Stimulated activated CD4-positive, alpha-beta T cell treated with anti-CD3 and anti-CD28 coated beads, Interleukin-1b, Interleukin-23, amount 100 ng/mL, for 1 hour (primary cell): ENCODE measurements around the gene FBXL7.

Experiments used
- DNase-seq, 2 donors: peaks; one replicate each; pipeline ENCODE4 v3.0.0-alpha.2; 2020; ENCODE audit warnings: low read depth in 2 of 2

Gene FBXL7

DNA sequence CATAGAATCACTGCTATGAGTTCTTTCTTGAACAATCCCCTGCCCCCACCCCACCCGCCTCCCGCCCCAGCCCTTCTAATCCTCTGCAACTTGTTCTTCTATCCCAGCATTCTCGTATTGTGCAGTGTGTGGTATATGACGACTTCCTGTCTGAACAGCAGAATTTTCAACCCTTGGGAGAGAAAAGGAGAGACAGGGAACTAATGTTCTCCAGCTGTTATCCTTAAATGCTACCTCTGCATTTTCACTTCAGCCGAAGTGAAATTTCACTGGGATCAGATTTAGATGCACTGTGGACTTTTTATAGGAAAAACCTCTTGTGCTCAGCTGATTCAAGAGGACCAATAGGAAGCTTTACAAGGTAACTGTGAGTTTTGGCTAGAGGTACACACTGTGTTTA is 2.2 kb downstream of the FBXL7 start:
- DNase-seq: no peak

DNA sequence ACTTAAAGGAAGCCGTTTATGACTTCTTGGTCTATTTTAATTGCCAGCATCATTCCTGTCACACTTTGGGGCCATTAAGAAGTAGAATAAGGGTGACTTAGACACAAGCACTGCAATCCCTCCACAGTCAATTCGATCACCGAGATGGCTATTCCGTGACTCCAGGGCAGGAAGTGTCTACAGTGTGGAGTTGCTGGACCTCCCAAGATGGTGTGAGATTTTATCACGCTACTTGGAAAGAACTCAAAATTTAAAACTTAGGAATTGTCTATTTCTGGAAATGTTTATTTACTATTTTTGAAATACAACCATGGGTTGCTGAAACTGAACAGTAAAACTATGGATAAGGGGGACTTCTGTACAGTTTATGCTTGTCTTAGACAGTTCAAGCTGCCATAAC is 6.2 kb downstream of the FBXL7 start:
- DNase-seq: no peak

DNA sequence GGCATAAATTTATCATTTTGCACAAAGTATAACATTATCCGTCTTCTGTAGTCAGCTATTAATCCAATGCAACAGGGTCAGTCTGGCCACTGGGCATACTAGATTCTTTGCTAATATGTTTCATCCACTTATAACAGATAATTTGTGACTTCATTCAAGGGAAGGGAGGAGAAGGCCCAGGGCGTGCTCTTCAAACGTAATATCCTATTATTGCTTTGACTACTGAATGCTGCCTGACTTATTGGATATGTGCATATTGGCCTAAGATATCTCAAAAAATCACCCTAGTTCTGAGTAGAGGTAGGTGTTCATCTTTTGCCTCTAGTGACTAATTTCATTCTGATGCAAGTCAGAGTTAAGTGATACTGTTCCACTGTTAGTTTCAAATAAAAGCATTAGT is 6.9 kb downstream of the FBXL7 start:
- DNase-seq: no peak

DNA sequence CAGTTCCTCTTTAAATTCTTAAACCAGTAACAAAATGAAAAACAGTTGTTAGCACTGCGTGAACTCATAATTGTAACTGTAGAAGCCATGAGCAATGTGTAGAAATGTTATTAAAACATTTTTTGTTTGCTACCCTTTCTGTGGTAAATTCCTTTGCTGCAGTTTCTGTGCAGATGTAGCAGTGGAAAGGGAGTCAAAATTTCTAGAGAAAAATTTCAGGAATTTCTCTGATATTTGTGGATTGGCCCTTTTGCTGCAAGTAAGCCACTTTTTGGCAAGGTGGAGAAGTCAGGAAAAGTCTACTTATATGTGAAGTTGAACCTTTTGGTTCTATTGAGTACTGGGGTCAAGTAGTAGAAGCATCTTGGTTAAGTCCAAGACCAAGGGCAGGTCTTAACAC is 10.1 kb downstream of the FBXL7 start:
- DNase-seq: no peak

DNA sequence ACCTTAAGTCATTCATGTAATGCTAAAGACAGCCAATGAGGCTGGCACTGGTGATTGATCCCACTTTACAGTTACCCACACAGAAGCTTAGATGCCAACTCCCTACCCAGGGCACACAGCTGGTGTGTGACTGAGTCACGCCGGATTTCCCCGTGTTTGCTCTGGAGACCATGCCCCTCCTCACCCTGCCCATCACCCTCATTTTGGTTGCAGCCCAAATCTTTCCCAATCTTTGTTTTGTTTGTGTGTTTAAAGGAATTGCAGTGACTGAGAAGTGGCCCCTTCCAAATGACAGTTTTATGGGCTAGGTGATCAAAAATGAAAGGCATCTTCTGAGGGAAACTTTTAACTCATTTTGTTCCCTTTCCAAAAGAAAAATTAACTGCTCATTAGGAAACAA is 10.9 kb downstream of the FBXL7 start:
- DNase-seq: no peak

DNA sequence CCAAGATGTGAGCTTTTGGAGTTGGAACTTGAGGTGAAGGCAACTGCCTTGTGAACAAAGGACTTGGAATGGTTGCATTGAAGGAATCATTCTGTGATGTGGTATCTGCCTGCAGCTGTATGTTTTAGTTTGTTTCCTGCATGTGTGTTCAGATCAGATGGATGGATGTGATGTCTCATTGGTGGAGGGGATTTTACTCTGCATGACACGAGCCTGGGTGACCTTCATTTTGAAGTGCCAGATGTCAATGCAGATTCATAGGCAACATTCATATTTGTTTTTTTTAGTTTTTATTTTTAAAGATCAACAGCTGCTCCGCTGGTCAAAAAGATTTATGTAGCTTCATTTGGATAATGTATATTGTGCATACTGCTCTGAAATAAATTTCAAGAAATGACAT is 13.5 kb downstream of the FBXL7 start:
- no peak for DNase-seq

DNA sequence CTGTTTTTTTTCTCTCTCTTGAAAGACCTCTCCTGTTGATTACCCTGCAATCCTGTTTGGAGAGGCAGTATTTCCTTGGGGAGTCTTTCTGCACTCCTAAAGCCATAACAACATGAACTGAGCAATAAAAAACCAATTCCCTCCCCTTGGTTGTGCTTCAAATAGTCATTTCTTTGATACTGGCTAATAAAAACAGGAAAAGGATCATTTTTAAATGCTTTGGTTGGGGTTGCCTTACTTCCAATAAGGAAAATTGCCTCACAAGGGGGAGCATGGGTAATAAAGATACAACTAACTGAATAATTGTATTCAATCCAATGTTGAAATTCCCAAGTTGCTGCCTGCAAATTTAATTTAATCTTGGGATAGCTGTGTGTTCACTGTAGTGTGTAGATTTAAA is 13.9 kb downstream of the FBXL7 start:
- DNase-seq: no peak

DNA sequence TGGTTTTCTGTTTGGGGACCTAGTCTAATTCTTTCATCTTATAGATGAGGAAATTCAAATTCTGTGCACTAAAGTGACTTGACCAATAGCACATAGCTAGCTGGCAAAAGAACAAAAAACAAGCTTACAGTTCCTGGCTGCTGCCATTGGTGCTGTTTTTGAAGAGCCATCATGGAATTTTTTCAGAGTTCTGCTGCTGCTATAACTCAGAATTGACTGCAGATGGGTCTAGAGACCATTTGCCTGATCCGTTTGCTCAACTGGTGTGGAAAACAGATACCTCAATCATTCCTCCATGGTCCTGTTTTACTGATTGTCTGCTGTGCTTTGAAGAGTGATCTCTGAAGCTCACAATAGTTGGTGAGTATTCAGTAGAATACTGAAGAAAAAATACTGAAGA is 15.2 kb downstream of the FBXL7 start:
- DNase-seq: no peak

DNA sequence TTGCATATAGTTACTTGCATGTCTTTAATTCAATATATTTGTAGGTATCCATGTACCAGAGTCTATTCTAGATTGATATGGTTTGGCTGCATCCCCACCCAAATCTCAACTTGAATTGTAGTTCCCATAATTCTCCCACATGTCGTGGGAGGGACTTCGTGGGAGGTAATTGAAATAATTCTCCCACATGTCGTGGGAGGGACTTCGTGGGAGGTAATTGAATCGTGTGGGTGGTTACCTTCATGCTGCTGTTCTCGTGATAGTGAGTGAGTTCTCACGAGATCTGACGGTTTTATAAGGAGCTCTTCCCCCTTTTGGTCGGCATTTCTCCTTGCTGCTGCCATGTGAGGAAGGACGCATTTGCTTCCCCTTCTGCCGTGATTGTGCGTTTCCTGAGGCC is 16.5 kb downstream of the FBXL7 start:
- no peak for DNase-seq

DNA sequence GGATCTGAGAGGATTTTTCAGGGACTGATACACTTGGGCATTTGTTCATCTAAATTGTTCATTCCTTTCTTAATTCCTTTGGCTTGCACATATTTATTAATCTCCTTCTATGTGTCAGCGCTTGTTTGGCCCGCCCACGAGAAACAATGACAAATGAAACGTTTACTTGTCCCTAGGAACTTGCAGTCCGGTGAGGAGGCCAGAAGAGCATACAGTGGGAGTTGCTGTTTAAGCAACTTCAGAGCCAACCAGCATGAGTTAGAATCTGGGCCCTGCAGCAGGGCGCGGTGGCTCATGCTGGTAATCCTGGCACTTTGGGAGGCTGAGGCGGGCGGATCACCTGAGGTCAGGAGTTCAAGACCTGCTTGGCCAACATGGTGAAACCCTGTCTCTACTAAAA is 18.8 kb downstream of the FBXL7 start:
- no peak for DNase-seq

DNA sequence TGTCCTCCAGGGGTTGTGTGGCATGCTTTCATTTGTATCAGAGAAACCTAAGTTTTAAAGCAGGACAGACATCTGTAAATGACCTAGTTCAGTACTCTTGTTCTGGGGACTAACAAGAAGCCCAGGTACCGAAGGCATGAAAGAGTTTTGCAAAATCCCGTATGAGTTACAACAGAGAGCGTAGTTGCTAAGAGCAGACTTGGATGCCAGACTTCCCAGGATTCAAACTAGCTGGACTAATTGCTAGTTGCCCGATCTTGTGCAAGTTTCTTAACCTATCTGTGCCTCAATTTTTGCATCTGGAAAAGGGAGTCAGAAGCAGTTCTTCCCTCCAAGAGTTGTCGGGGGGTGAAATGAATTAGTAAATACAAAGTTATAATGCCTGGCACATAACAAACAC is 20.9 kb downstream of the FBXL7 start:
- no peak for DNase-seq

DNA sequence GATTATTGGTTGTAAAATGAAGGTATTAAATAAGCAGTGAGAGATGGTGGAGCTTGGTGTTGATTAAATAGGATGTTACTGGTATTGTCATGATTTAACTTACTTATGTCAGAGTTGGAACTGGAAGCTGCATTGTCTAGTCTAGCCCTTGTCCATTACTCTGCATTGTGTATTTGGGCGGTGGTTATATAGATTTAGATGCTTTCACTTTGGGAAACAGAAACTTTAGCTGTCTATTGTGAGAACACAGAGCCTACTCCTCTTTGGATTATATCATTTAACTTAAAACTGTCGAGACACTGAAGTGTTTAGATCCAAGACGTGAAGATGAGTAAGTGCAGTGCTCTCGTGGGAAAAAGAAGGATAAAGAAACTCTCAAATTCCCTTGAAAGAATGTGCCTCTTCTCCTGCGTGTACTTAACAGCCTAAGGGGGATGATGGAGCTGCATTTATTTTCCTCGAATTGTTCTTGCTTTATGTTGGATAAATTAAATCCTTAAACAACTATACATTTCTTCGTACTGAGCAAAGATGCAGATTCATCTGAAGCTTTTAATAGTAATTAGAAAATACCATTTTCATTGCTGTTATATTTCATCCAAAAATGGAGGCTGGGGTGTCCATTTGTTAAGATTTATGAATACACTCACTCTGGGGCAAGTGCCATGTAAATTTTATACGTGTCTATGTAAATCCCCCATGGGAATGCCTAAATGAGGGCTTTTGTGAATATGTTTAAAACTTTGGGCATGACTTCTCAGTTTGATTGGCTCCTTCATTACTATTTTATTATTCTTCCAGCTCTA is 21.6 kb downstream of the FBXL7 start:
- no peak for DNase-seq

DNA sequence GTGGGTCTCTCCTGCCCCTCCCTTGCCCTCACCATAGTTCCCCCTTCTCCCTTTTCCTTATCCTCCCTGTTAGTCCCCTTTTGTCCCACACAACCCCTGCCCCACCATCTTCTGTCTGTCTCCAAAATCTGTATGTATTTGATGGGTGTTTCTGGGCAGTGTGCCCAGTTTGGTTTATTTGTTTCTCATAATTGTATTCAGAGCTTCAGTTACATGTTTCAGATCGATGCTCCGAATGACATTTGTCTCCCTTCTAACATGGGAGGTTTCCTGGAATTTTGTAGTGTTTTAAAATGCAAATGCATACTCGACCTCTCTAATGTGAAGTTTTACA is 22.2 kb downstream of the FBXL7 start:
- DNase-seq: no peak

DNA sequence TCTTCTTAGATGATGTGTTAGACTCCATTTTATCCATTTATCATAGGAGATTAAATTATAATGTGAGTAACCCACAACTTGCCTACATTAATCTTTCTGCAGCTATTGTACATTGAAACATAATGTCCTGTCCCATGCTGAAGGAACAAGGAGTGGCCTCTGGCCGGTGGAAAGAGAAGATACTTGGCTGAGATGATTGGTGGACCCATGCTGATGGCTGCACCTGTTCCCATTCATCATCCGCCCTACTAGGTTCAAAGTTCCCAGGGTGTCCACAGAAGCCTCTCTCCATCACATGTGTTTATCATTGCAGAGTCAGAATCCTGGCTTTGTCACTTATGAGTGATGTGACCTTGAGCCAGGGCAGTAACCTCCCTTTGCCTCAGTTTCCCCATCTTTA is 24.7 kb downstream of the FBXL7 start:
- no peak for DNase-seq

DNA sequence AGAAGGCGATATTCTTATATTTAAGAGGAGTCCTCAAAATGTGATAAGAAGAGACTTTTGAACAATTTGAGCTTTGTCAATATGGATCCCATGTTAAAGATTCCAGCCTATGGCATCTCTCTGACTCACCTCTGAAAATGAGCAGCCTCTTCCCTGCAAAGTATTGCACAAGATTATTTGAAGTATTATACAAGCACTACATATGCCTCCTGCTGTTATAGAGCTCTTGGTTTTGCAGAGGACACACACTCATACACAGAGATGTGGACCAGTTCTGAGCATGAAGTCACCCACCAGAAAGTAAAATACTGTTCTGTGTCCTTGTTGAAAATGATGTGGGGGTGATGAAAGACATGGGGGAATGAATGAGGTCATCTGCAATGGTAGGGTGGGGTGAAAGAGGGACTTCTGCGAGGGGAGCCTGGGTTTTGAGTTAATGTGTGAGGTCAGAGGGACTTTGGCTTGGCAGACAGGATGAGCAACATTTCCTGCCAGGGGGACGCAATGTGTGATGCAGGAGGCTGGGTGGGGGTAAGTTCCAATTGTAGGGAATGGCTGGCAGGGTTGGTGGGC is 25.8 kb downstream of the FBXL7 start:
- DNase-seq: no peak

DNA sequence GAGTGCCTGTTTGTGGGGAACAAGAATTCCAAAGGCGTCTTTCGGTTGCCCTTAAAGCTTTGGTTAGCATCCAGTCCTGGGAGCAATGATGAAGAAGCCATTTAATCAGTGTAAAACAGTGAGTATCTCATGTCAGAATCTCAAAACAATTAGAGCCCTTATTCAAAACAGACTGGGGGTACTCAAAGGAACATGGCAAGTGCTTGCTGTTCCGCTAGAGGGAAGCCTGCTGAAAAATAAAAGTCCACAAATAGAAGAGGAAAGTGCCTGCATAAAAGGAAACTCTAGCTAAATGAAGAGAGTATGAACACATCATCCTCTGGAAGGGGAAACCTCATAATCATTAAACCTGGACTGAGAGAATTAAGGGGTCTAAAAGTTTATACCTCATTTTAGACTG is 26.4 kb downstream of the FBXL7 start:
- DNase-seq: no peak

DNA sequence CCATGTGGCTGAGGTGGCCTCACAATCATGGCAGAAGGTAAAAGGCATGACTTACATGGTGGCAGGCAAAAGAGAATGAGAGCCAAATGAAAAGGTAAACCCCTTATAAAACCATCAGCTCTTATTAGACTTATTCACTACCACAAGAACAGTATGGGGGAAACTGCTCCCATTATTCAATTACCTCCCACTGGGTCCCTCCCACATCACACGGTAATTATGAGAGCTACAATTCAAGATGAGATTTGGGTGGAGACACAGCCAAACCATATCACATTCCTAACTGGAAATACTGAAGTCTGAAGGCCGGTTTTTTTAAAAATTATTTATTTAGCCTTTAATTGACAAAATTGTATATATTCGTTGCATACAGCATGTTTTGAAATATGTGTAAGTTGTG is 28.5 kb downstream of the FBXL7 start:
- no peak for DNase-seq

DNA sequence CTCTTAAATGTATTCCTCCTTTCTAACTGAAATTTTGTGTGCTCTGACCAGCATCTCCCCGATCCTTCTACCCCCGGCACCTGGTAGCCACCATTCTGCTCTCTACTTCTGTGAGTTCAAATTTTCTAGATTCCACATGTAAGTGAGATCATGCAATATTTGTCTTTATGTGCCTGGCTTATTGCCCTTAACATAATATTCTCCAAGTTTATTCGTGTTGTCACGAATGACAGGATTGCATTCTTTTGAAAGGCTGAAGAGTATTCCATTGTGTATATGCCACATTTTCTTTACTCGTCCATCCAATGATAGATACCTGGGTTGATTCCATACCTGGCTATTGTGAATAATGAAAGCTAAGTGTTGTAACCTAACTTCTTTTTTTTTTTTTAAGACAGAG is 29.0 kb downstream of the FBXL7 start:
- no peak for DNase-seq

DNA sequence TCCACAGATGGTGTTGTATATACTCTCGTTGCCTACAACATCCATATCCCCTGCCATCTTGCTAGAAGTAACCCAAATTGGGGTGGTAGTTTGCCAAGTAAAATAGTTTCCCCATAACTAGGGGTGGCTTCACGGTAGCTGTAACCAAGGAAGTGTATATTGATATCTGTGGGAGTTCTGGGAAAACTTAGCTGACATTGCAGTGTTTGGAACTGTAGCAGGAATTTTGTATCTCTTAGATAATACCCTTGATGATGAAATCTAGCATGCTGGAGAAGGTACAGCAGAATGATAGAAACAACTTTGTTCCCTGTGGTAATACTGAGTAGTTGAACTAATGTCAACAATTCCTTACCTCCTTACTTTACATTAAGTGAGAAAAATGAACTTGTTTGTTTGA is 29.8 kb downstream of the FBXL7 start:
- no peak for DNase-seq

DNA sequence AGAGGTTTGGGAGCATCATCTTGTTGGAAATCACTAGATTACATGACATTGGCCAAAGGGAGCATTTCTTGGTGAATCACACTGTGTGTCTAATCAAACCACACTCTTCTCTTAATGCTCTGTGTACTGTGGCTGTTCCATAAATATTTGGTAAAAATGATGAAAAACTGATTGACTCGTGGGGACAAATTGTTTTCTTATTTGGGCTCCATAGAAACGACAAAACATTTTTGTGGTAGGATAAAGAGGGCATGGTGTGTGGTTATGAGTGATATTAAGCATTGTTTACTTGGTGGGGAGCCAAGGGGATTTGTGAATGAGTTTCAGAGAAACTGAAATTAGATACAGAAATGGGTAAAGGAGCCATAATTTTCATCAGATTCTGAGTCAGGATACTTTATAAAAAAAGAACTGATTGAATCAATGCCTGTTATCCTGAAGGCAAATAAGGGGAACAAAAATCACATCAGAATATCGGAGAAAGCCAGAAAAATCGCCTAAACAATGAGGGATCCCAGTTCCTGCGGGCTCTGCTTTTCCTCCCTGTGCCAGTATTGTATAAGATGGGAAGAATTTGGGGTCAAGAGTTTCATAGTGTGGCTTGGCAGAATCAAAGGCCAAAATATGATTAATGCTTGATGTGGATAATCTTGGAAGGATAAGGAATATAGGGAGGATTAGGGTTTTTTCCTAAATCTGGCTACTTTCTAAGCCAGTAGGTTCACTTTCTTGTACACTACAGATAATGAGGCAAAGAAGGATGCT is 33.3 kb downstream of the FBXL7 start:
- no peak for DNase-seq

DNA sequence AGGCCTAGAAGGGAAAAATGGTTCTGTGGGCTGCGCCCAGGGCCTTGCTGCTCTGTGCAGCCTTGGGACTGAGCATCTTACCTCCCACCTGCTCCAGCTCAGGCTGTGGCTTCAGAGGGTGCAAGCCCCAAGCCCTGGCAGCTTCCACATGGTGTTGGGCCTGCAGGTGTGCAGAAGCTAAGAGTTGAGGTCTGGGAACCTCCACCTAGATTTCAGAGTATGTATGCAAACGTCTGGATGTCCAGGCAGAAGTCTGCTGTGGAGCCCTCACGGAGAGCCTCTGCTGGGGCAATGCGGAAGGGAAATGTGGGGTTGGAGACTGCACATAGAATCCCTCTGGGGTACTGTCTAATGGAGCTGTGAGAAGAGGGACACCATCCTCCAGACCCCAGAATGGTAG is 36.0 kb downstream of the FBXL7 start:
- DNase-seq: no peak

DNA sequence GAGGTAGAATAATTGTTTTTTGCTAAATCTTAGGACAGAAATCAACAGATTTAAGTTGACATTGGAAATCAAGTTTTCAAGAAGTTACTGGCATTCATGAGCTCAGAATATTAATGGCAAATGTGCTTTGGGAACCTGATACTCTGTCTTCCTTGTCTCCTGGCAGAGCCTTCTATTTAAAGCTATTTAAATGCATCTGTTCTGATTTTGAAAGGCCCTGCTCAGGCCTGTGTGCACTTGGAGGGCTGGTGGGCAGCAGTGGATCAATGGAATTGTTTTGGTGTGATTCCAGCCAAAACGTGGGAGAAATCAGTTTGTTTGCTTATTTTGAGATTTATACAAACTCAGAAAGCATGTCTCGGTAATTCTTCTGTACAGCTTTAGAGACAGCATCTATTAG is 38.5 kb downstream of the FBXL7 start:
- DNase-seq: no peak

DNA sequence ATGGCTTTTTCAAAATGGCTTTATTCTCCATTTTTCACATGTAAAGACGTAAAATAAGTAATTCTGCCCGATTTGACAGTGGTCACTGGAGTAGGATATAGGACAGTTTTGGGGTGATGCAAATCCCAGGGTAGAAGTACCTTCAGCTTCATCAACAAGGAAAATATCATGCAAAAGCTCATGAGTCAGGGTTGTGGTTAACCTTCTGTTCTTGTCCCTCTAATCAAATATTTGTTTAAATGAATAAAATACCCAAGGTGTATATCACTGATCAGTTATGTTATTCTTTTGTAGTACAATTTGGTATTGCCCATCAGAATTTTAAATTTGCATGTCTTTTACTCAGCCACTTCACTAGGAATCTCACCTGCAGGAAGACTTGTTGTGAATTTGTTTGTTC is 40.0 kb downstream of the FBXL7 start:
- no peak for DNase-seq
